Left ventricle myocardium inferior (tissue), 1 donor: Measurements from ENCODE around the gene GABRB3. TPM values are rescaled to one million over a fixed set of nuclear protein-coding genes. Genes with fewer than 3 reads are reported as not detected.

Source experiments
- DNase-seq: peaks from one replicate; pipeline ENCODE4 v3.0.0-alpha.2; 2020
- H3K27ac ChIP-seq: fragments of 200-600 bp; replicated peaks from 2 replicates; pipeline ENCODE4 v1.8.0; 2021
- H3K27me3 ChIP-seq: fragments of 200-600 bp; 2 replicates; pipeline ENCODE4 v1.8.0; 2021; ENCODE audit warnings: low read depth
- H3K36me3 ChIP-seq: fragments of 200-600 bp; 2 replicates; pipeline ENCODE4 v1.8.0; 2021
- H3K4me1 ChIP-seq: fragments of 200-600 bp; 2 replicates; pipeline ENCODE4 v1.8.0; 2021
- H3K4me3 ChIP-seq: fragments of 200-600 bp; 2 replicates; pipeline ENCODE4 v1.8.0; 2021; ENCODE audit warnings: mild to moderate bottlenecking, moderate library complexity
- H3K9me3 ChIP-seq: fragments of 200-600 bp; replicated peaks from 2 replicates; pipeline ENCODE4 v1.8.0; 2021
- CTCF ChIP-seq: fragments of 200-600 bp; IDR thresholded peaks from 2 replicates; pipeline ENCODE4 v1.8.0; 2021; ENCODE audit warnings: antibody characterized with exemption, mild to moderate bottlenecking, borderline replicate concordance
- intact Hi-C: fragments of 100-400 bp; cut with micrococcal nuclease; formaldehyde crosslinking; loops from one replicate; pipeline ENCODE4 v1.11.0; 2022
- total RNA-seq: library from RNA; stranded (reverse); fragmentation: NEBNext Ultra II Directional; extraction: Animal tissue kit (Norgen Biotek cat#: 25700); gene quantifications from one replicate; pipeline ENCODE4 v1.2.1, GENCODE V29; 2021
- donor health status: DM: no; HTN: yes; CAD: no; lungs with severe emphysema.

The GABRB3 gene
- total RNA-seq, 1 donor from 2014 or later = 2.4 TPM

GRCh38 chr15:26757141-26757540, 15.7 kb downstream of the GABRB3 start:
- Histone ChIP-seq H3K9me3 (no peaks in the 10 kb centered on the region), H3K4me1 (no peaks in the 10 kb centered on the region), H3K4me3 (no peak overlapping the region), H3K36me3 (no peaks in the 10 kb centered on the region), H3K27me3 (peaks cover 22% of the 10 kb centered on the region), H3K27ac (no peak overlapping the region)
- no peak for TF ChIP-seq CTCF
- intact Hi-C loops = no loop called here
- DNase-seq = no peak

GRCh38 chr15:26744894-26745293, 28.0 kb downstream of the GABRB3 start:
- H3K4me1 ChIP-seq = no peaks in the 10 kb centered on the region
- no peak for TF ChIP-seq CTCF
- no peak overlapping the region for H3K27ac ChIP-seq
- H3K4me3 ChIP-seq = no peak overlapping the region
- intact Hi-C loops = no loop called here
- H3K9me3 ChIP-seq = no peaks in the 10 kb centered on the region
- no peaks in the 10 kb centered on the region for H3K36me3 ChIP-seq
- no peak for DNase-seq
- peaks cover 13% of the 10 kb centered on the region for H3K27me3 ChIP-seq

GRCh38 chr15:26739791-26740190, 33.1 kb downstream of the GABRB3 start:
- no peaks in the 10 kb centered on the region for H3K36me3 ChIP-seq
- intact Hi-C loops = no loop called here

GRCh38 chr15:26738996-26739395, 33.9 kb downstream of the GABRB3 start:
- no peak for DNase-seq
- H3K27me3 ChIP-seq = peaks cover 12% of the 10 kb centered on the region
- peaks cover 4% of the 10 kb centered on the region for H3K9me3 ChIP-seq
- H3K27ac ChIP-seq = no peak overlapping the region
- no peaks in the 10 kb centered on the region for H3K4me1 ChIP-seq
- H3K36me3 ChIP-seq = no peaks in the 10 kb centered on the region
- no peak overlapping the region for H3K4me3 ChIP-seq
- no peak for TF ChIP-seq CTCF
- intact Hi-C loops = no loop called here

More at GRCh38 chr15:26739791-26740190, 33.1 kb downstream of the GABRB3 start:
- no peaks in the 10 kb centered on the region for H3K9me3 ChIP-seq
- H3K4me3 ChIP-seq = no peak overlapping the region
- peaks cover 12% of the 10 kb centered on the region for H3K27me3 ChIP-seq
- no peaks in the 10 kb centered on the region for H3K4me1 ChIP-seq
- no peak for DNase-seq
- no peak overlapping the region for H3K27ac ChIP-seq
- no peak for TF ChIP-seq CTCF

- Histone ChIP-seq H3K4me1 (no peaks in the 10 kb centered on the region), H3K9me3 (peaks cover 22% of the 10 kb centered on the region), H3K4me3 (no peak overlapping the region), H3K27me3 (peaks cover 12% of the 10 kb centered on the region), H3K27ac (no peak overlapping the region), H3K36me3 (no peaks in the 10 kb centered on the region)
- no peak for TF ChIP-seq CTCF
- DNase-seq = no peak
- intact Hi-C loops = no loop called here
Measured at GRCh38 chr15:26736502-26737248, 36.2 kb downstream of the GABRB3 start.
